NB4 (cell line): Measurements from ENCODE around the gene GOLGA8R.
"Not testable (repeated sequence)": the region's sequence is repeated elsewhere in the genome, so short reads cannot be mapped to it uniquely, and the experiment has no call there.

Source experiments
- DNase-seq: peaks from one replicate; pipeline ENCODE4 v3.0.0; 2010; ENCODE audit warnings: low read depth
- H3K4me3 ChIP-seq: one replicate; pipeline ENCODE4 v1.5.1; 2011; ENCODE audit warnings: mild to moderate bottlenecking, low read depth, low read length, moderate library complexity

The GOLGA8R gene

DNA sequence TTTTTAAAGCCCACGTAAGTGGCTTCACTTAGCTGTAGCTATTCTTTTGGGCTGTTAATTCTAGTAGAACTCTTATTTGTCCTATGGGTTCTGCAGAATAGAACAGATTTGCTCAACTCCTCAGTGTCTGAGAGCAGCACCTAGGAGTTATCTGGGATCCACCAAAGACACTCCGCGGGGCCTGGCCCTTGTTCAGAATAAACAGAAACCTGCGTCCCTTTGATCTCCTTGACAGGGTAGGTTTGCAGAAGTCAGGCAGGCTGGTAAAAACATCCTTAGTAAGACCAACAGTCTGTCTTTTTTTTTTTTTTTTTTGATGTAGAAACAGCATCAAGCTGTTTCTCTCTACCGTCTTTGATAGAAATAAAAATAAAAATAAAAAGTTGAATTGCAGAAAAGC lies 52.7 kb downstream of the GOLGA8R start:
- DNase-seq, result not testable (repeated sequence)

DNA sequence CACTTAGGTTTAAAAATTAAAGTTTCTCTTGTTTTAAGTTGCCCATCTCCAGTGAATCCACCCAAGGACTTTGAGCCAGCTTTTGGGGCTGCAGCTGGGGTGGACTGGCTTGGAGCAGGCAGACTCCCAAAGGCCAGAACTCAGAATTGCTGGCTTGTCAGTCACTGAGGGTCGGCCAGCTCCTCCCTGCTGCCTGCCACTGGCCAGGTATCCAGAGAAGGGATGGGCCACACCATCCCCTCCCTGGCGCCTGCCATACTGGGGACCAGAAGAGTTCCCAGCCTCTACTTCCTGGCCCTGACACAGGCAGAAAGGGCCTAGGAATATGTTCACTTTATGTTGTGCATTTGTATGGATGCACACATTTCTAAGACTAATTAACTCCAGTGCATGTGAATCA lies 53.1 kb downstream of the GOLGA8R start:
- not testable (repeated sequence) for H3K4me3 ChIP-seq

More for the DNA sequence above, 52.7 kb downstream of the GOLGA8R start:
- not testable (repeated sequence) for H3K4me3 ChIP-seq

DNA sequence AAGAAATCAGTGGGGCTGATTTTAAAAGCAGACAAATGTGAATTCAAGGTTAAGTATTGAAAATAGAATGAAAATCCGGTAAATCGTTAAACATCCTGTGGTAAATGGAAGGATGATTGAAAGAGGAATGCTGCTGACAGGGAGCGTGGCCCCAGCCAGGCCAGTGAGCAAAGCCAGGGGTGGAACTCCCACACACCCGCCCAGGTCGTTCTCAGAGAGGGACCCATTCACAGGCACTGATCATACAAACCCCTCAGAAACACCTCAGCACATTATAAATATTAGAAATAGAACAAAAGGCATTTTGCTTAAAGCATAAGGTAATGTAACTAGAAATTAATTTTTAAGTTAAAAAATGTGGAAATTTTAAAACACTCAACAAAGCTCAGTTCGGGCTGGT lies 59.0 kb downstream of the GOLGA8R start:
- not testable (repeated sequence) for DNase-seq, H3K4me3 ChIP-seq

More for the DNA sequence above, 53.1 kb downstream of the GOLGA8R start:
- DNase-seq, result not testable (repeated sequence)
